ACC112 (cell line): ENCODE data around the gene GNA12.
"Not testable (repeated sequence)": the region's sequence is repeated elsewhere in the genome, so short reads cannot be mapped to it uniquely, and the experiment has no call there.

Source experiments
- H2AFZ ChIP-seq: fragments of 200-600 bp; sonication (generic); one replicate; pipeline ENCODE4 v1.6.0; 2017; ENCODE audit warnings: antibody characterized with exemption, low read length; ENCODE audit not compliant: unreplicated experiment
- H3K27ac ChIP-seq: fragments of 200-600 bp; sonication (generic); 2 replicates; pipeline ENCODE4 v1.5.1; 2014; ENCODE audit warnings: low read depth, mild to moderate bottlenecking, antibody characterized with exemption, low read length, moderate library complexity
- H3K27me3 ChIP-seq: fragments of 200-600 bp; sonication (generic); 2 replicates; pipeline ENCODE4 v1.6.1; 2014; ENCODE audit warnings: mild to moderate bottlenecking, antibody characterized with exemption, low read length, moderate library complexity, mixed read lengths; ENCODE audit not compliant: insufficient read depth
- H3K36me3 ChIP-seq: fragments of 200-600 bp; sonication (generic); 2 replicates; pipeline ENCODE4 v1.6.1; 2016; ENCODE audit warnings: mild to moderate bottlenecking, antibody characterized with exemption, low read length, moderate library complexity, mixed read lengths; ENCODE audit not compliant: insufficient read depth
- H3K4me1 ChIP-seq: fragments of 200-600 bp; sonication (generic); one replicate; pipeline ENCODE4 v1.6.1; 2016; ENCODE audit warnings: low read length, mixed read lengths; ENCODE audit not compliant: insufficient read depth, unreplicated experiment, control insufficient read depth
- H3K4me3 ChIP-seq: fragments of 200-600 bp; sonication (generic); 2 replicates; pipeline ENCODE4 v1.5.1; 2014; ENCODE audit warnings: mild to moderate bottlenecking, low read depth, low read length
- H3K79me2 ChIP-seq: fragments of 200-600 bp; sonication (generic); one replicate; pipeline ENCODE4 v1.6.0; 2016; ENCODE audit warnings: low read length; ENCODE audit not compliant: control insufficient read depth, unreplicated experiment, insufficient read depth

The GNA12 gene

DNA sequence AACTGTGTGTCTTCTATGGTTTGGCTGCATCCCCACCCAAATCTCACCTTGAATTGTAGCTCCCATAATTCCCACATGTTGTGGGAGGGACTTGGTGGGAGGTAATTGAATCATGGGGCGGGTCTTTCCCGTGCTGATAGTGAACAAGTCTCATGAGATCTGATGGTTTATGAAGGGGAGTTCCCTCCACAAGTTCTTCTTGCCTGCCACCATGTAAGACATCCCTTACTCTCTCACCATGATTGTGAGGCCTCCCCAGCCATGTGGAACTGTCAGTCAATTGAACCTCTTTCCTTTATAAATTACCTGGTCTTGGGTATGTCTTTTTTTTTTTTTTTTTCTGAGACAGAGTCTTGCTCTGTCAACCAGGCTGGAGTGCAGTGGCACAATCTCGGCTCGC, 9.4 kb upstream of the GNA12 start:
- H3K4me1 ChIP-seq: peaks cover 15% of the 10 kb centered on the region
- H3K4me3 ChIP-seq, H3K36me3 ChIP-seq, H3K79me2 ChIP-seq, H3K27me3 ChIP-seq: not testable (repeated sequence)
- H2AFZ ChIP-seq: peak overlapping the region; percentile 41
- peak overlapping the region; percentile 57 for H3K27ac ChIP-seq

DNA sequence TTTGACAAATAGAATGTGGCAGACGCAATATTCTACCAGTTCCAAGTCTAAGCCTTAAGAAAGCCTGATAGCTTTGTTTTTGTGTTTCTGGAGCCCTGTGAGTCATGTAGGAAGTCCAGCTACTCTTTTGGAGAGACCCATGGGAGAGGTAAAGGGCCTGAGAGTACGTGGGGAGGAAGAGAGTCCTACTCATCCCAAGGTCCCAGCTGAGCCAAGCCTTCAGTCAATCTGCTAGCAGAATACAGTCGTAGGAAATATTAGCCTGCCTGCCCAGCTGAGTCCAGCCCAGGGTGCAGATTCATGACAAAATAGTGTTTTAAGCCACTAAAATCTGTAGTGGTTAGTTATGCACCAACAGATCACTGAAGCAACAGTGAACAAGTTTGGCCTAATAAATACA, 9.0 kb upstream of the GNA12 start:
- H3K79me2 ChIP-seq: no peaks in the 10 kb centered on the region
- H2AFZ ChIP-seq: peak overlapping the region; percentile 41
- H3K4me3 ChIP-seq: no peak overlapping the region
- peak overlapping the region; percentile 57 for H3K27ac ChIP-seq
- no peaks in the 10 kb centered on the region for H3K36me3 ChIP-seq
- H3K27me3 ChIP-seq: no peaks in the 10 kb centered on the region
- H3K4me1 ChIP-seq: peaks cover 15% of the 10 kb centered on the region

DNA sequence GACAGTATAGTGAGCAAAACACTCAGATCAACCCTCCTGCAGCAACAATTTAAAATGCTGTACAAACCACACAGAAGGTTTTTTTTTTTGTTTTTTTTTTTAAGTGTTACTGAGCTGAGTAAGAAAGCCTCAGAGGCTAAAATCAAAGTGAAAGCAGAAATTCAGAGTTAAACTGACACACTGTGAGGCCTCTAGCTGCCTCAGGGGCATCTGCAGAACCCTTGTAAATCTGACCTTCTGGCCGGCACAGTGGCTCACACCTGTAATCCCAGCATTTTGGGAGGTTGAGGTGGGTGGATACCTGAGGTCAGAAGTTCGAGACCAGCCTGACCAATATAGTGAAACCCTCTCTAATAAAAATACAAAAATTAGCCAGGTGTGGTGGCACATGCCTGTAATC, 7.4 kb upstream of the GNA12 start:
- H3K4me3 ChIP-seq: no peak overlapping the region
- H3K27ac ChIP-seq: no peak overlapping the region; the same call in 1 of the 2 replicates
- H3K4me1 ChIP-seq: peaks cover 15% of the 10 kb centered on the region
- peak overlapping the region; percentile 22 for H2AFZ ChIP-seq
- no peaks in the 10 kb centered on the region for H3K79me2 ChIP-seq
- no peaks in the 10 kb centered on the region for H3K27me3 ChIP-seq
- H3K36me3 ChIP-seq: no peaks in the 10 kb centered on the region

DNA sequence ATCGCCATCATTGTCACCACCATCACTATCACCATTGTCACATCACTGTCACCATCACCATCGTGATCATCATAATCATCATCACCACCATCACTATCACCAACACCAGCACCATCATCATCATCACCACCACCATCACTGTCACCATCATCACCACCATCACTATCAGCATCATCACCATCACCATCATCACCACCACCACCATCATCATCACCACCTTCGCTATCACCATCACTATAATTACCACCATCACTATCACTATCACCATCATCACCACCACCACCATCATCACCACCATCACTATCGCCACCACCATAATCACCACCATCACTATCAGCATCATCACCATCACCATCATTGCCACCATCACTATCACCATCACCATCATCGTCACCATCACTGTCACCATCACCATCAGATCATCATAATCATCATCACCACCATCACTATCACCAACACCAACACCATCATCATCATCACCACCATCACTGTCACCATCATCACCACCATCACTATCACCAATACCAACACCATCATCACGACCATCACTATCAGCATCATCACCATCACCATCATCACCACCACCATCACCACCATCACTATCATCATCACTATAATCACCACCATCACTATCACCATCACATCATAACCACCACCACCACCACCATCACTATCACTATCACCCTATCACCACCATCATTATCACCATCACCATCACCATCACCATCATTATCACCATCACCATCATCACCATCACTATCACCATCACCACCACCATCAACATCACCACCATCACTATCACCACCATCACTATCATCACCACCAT, 6.0 kb upstream of the GNA12 start:
- H3K4me3 ChIP-seq: no peak overlapping the region
- H3K36me3 ChIP-seq: no peaks in the 10 kb centered on the region
- no peak overlapping the region for H3K27ac ChIP-seq
- H3K4me1 ChIP-seq: peaks cover 15% of the 10 kb centered on the region
- no peak overlapping the region for H2AFZ ChIP-seq
- no peaks in the 10 kb centered on the region for H3K79me2 ChIP-seq
- H3K27me3 ChIP-seq: no peaks in the 10 kb centered on the region

DNA sequence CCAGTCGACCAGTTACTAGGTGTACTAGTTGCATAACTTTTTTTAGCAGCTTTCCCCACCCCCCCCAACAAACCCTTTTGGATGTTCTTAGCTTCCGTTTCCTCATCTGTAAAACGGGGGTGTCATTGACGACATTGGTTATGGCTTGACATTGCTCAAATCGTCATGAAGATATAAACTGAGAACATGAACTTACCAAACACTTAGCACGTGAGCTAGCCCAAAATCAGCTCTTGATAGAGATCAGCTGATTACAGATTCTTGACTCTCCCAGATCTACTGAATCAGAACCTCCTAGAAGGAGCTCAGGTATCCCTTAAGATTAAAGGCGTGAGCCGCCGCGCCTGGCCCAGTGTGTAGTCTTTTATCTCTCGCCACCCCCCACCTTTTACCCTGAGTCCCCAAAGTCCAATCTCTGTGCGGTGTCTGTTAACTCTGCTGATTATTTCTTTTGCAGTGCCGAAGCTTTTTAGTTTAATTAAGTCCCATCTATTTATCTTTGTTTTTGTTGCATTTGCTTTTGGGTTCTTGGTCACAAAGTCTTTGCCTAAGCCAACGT, 1.0 kb upstream of the GNA12 start:
- H3K4me1 ChIP-seq: peaks cover 8% of the 10 kb centered on the region
- H3K79me2 ChIP-seq: peaks cover 36% of the 10 kb centered on the region
- H3K4me3 ChIP-seq: peak overlapping the region; percentile 75
- peak overlapping the region; percentile 89 for H2AFZ ChIP-seq
- H3K27ac ChIP-seq: no peak overlapping the region
- 0 out of 2 replicates have a peak, but pooled peaks cover 4% of the 10 kb centered on the region for H3K36me3 ChIP-seq
- H3K27me3 ChIP-seq: no peaks in the 10 kb centered on the region

DNA sequence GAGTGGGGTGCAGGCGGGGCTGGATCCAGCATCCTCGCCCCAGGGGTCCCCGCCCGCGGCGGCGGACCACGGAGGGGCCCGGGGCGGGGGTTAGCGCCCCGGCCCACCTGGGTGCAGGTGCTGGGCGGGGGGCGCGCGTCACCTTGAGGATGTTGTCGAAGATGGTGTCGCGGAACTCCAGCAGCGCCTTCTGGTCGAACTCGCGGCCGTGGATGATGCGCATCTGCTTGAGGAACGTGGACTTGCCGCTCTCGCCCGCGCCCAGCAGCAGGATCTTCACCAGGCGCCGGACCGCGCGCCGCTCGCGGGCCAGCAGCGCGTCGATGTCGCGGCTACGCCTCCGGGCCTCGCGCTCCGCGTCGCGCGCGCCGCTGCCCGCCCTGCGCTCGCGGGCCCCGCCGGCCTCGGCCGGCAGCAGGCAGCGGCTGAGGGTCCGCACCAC, 376 bp downstream of the GNA12 start:
- H3K27me3 ChIP-seq: no peaks in the 10 kb centered on the region
- peaks cover 11% of the 10 kb centered on the region for H3K4me1 ChIP-seq
- peak overlapping the region; percentile 84 for H3K4me3 ChIP-seq
- H2AFZ ChIP-seq: no peak overlapping the region
- no peak overlapping the region for H3K27ac ChIP-seq
- peaks cover 8% of the 10 kb centered on the region; the same call in 1 of the 2 replicates for H3K36me3 ChIP-seq
- H3K79me2 ChIP-seq: peaks cover 45% of the 10 kb centered on the region

DNA sequence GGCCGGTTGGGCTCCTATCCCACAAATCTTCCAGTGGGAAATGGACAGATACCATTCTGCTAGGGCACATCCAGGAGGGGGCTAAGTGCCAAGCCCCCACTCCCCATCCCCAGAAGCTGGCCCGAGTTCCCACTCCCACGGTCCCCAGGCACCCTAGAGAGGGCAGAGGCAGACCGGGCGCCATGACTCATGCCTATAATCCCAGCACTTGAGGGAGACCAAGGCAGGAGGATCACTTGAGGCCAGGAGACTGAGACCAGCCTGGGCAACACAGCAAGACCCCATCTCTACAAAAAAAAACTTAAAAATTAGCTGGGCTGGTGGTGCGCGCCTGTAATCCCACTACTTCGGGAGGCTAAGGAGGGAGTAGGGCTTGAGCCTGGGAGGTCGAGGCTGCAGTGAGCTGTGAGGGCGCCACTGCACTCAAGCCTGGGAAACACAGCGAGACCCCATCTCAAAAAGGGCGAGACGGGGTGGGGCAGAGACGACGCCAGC, 870 bp downstream of the GNA12 start:
- Histone ChIP-seq H3K36me3 (peaks cover 10% of the 10 kb centered on the region; the same call in 1 of the 2 replicates), H3K4me1 (peaks cover 12% of the 10 kb centered on the region), H3K27me3 (no peaks in the 10 kb centered on the region), H3K27ac (no peak overlapping the region), H3K79me2 (peaks cover 48% of the 10 kb centered on the region), H2AFZ (no peak overlapping the region), H3K4me3 (peak overlapping the region; percentile 84)

DNA sequence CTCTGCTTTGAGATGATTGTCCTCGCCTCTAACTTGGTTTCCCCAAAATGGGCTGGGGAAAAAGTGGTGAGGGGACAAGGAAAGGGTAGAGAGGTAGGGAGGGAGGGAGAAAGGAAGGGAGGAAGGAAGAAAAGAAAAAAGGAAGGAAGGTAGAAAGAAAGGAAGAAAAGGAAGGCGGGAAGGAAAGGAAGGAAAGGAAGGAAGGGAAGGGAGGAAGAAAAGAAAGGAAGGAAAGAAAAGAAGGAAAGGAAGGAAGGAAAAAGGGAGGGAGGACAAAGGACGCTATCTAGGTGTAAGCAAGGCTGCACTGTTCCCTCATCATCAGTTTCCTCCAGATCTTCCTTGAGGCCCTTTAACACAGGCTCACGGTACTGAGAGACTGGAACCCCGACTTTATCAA, 2.2 kb downstream of the GNA12 start:
- no peak overlapping the region for H2AFZ ChIP-seq
- peak overlapping the region; percentile 84; the same call in 1 of the 2 replicates for H3K4me3 ChIP-seq
- H3K79me2 ChIP-seq: peaks cover 59% of the 10 kb centered on the region
- H3K36me3 ChIP-seq: peaks cover 10% of the 10 kb centered on the region; the same call in 1 of the 2 replicates
- no peak overlapping the region for H3K27ac ChIP-seq
- no peaks in the 10 kb centered on the region for H3K27me3 ChIP-seq
- peaks cover 15% of the 10 kb centered on the region for H3K4me1 ChIP-seq

DNA sequence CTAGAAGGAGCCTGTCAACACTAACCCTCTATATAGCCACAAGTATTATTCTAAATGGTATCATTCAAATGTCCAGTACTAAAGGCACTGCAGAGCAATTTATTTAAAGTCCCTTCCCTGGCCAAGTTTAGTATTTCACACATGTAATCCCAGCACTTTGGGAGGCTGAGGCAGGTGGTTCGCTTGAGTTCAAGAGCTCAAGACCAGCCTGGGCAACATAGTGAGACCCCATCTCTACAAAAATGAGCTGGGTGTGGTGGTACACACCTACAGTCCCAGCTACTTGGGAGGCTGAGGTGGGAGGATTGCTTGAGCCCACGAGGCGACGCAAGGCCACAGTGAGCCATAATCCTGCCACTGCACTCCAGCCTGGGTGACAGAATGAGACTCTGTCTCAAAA, 3.6 kb downstream of the GNA12 start:
- peaks cover 15% of the 10 kb centered on the region for H3K4me1 ChIP-seq
- no peaks in the 10 kb centered on the region for H3K27me3 ChIP-seq
- H2AFZ ChIP-seq: no peak overlapping the region
- H3K79me2 ChIP-seq: peaks cover 70% of the 10 kb centered on the region
- no peak overlapping the region for H3K27ac ChIP-seq
- H3K4me3 ChIP-seq: no peak overlapping the region
- H3K36me3 ChIP-seq: peaks cover 11% of the 10 kb centered on the region; the same call in 1 of the 2 replicates

DNA sequence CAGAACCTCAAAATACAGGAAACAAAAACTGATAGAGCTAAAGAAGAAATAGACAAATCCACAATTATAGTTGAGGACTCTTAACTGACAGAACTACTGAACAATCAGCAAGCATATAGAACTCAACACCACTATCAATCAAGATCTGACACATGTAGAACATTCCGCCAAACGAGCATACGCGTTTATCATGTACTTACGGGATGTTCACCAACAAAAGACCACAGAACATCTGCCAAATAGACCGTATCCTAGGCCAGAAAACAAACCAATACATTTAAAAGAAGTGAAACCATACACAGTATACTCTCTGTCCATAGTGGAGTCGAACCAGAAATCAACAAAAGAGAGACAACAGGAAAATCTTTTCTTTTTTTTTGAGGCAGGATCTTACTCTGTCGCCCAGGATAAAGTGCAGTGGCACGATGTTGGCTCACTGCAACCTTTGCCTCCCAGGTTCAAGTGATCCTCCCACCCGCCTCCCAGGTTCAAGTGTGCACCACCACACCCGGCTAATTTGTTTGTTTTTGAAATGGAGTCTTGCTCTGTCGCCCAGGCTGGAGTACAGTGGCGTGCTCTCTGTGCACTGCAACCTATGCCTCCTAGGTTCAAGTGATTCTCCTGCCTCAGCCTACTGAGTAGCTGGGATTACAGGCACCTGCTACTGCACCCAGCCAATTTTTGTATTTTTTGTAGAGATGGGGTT, 5.1 kb downstream of the GNA12 start:
- no peak overlapping the region for H2AFZ ChIP-seq
- peaks cover 22% of the 10 kb centered on the region; the same call in 1 of the 2 replicates for H3K36me3 ChIP-seq
- no peak overlapping the region for H3K4me3 ChIP-seq
- H3K4me1 ChIP-seq: peaks cover 15% of the 10 kb centered on the region
- H3K27me3 ChIP-seq: no peaks in the 10 kb centered on the region
- peaks cover 84% of the 10 kb centered on the region for H3K79me2 ChIP-seq
- no peak overlapping the region for H3K27ac ChIP-seq
